A673 (cell line): Measurements from ENCODE around the gene COMMD4.

Experiments
- EZH2 ChIP-seq: fragments of 200-600 bp; sonication (generic); IDR thresholded peaks from 2 replicates; pipeline ENCODE4 v1.6.1; 2017; ENCODE audit warnings: borderline replicate concordance, low read depth, mild to moderate bottlenecking, mixed read lengths, antibody characterized with exemption, low read length; ENCODE audit not compliant: poor library complexity, severe bottlenecking
- TF ChIP-seq, protein P1 (sequence below): fragments of 300-800, 200-600 bp; sonication (generic); conservative IDR thresholded peaks from 2 replicates; pipeline ENCODE4 v1.5.1; 2017; ENCODE audit warnings: low read depth, mild to moderate bottlenecking, antibody characterized with exemption, low read length, moderate library complexity, mixed read lengths

DNA sequence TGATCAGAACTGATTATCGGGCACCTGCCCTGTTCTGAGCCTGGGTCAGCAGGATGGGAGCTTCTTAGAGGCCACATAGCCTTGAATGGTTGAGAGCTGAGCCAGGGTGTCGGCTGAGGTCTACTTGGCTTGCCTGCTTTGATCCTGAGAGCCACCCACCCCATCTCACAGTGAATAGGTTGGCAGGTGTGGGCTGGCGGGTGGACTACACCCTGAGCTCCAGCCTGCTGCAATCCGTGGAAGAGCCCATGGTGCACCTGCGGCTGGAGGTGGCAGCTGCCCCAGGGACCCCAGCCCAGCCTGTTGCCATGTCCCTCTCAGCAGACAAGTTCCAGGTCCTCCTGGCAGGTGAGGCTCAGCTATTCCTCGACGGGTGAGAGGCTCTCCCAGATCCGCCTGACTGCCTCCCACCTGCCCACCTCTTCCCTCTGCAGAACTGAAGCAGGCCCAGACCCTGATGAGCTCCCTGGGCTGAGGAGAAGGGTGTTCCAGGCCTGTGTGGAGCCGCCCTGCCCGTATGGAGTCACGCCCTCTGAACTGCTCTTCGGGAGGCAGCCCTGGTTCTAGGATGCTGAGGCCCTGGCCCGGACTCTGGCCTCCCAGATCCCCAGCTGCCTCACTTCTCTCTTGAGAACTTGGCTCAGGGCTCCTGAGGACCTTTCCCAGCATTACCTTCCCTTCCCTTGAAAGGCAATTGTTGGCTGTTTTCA is 3.8 kb downstream of the COMMD4 start:
- TF ChIP-seq, protein P1, sequence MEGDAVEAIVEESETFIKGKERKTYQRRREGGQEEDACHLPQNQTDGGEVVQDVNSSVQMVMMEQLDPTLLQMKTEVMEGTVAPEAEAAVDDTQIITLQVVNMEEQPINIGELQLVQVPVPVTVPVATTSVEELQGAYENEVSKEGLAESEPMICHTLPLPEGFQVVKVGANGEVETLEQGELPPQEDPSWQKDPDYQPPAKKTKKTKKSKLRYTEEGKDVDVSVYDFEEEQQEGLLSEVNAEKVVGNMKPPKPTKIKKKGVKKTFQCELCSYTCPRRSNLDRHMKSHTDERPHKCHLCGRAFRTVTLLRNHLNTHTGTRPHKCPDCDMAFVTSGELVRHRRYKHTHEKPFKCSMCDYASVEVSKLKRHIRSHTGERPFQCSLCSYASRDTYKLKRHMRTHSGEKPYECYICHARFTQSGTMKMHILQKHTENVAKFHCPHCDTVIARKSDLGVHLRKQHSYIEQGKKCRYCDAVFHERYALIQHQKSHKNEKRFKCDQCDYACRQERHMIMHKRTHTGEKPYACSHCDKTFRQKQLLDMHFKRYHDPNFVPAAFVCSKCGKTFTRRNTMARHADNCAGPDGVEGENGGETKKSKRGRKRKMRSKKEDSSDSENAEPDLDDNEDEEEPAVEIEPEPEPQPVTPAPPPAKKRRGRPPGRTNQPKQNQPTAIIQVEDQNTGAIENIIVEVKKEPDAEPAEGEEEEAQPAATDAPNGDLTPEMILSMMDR, result no peak
- TF ChIP-seq EZH2, result no peak
